Neutrophil (primary cell): ENCODE measurements around the gene TPRG1.
"Not testable (repeated sequence)": the region's sequence is repeated elsewhere in the genome, so short reads cannot be mapped to it uniquely, and the experiment has no call there.

Experiments
- H3K27ac ChIP-seq: fragments of 200-600 bp; sonication (generic); 2 replicates; pipeline ENCODE4 v1.5.1; 2016; ENCODE audit warnings: mild to moderate bottlenecking, moderate library complexity
- H3K27me3 ChIP-seq: fragments of 200-600 bp; sonication (generic); 2 replicates; pipeline ENCODE4 v1.6.0; 2016; ENCODE audit warnings: mild to moderate bottlenecking
- H3K36me3 ChIP-seq: fragments of 200-600 bp; sonication (generic); 2 replicates; pipeline ENCODE4 v1.5.1; 2017
- H3K4me1 ChIP-seq, 2 experiments: fragments of 200-600 bp in 1 of 2; sonication (generic) in 1 of 2; 1 replicate in 1 of 2; 2 replicates in 1 of 2; pipeline versions ENCODE4 v1.5.1 to v1.6.1; 2013 to 2016; ENCODE audit warnings: low read depth in 1 of 2, low read length in 1 of 2, mild to moderate bottlenecking in 1 of 2, moderate library complexity in 1 of 2; ENCODE audit not compliant: control insufficient read depth in 1 of 2, insufficient read depth in 1 of 2
- H3K4me3 ChIP-seq, 2 experiments: fragments of 200-600 bp in 1 of 2; sonication (generic) in 1 of 2; 1 replicate in 1 of 2; 2 replicates in 1 of 2; pipeline ENCODE4 v1.5.1; 2013 to 2016; ENCODE audit warnings: low read depth in 1 of 2, low read length in 1 of 2, mild to moderate bottlenecking in 1 of 2, moderate library complexity in 1 of 2
- H3K9me3 ChIP-seq: fragments of 200-600 bp; sonication (generic); 2 replicates; pipeline ENCODE4 v1.5.1; 2016
- TF ChIP-seq, protein P1 (sequence below): fragments of 200-600 bp; sonication (generic); IDR thresholded peaks from 2 replicates; pipeline ENCODE4 v1.5.1; 2016; ENCODE audit warnings: antibody characterized with exemption

Gene TPRG1

DNA sequence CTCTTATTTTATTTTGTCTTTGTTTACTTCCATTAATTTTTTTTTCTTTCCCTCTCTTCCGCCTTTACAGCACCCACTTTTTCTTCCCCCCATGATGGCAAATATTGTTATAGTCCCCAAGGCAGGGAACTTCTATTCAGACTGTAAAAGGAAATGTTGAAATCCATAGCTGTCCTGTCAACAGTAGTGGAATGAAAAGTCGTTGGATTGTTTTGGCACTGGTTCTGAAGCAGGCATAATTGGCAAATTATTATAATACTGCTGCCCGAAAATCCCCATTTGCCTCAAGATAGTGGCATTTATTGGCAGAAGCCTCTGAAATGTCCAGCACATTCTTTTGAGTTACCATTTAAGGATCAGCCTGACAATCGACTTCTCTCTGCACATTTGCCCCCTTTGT, 150.6 kb downstream of the TPRG1 start:
- Histone ChIP-seq H3K27me3 (no peaks in the 10 kb centered on the region), H3K4me3 (no peak overlapping the region), H3K36me3 (no peaks in the 10 kb centered on the region), H3K27ac (no peak overlapping the region), H3K9me3 (no peaks in the 10 kb centered on the region), H3K4me1 (peaks cover 15 to 26% of the 10 kb centered on the region in 2 experiments)
- TF ChIP-seq, protein P1, sequence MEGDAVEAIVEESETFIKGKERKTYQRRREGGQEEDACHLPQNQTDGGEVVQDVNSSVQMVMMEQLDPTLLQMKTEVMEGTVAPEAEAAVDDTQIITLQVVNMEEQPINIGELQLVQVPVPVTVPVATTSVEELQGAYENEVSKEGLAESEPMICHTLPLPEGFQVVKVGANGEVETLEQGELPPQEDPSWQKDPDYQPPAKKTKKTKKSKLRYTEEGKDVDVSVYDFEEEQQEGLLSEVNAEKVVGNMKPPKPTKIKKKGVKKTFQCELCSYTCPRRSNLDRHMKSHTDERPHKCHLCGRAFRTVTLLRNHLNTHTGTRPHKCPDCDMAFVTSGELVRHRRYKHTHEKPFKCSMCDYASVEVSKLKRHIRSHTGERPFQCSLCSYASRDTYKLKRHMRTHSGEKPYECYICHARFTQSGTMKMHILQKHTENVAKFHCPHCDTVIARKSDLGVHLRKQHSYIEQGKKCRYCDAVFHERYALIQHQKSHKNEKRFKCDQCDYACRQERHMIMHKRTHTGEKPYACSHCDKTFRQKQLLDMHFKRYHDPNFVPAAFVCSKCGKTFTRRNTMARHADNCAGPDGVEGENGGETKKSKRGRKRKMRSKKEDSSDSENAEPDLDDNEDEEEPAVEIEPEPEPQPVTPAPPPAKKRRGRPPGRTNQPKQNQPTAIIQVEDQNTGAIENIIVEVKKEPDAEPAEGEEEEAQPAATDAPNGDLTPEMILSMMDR = no peak

DNA sequence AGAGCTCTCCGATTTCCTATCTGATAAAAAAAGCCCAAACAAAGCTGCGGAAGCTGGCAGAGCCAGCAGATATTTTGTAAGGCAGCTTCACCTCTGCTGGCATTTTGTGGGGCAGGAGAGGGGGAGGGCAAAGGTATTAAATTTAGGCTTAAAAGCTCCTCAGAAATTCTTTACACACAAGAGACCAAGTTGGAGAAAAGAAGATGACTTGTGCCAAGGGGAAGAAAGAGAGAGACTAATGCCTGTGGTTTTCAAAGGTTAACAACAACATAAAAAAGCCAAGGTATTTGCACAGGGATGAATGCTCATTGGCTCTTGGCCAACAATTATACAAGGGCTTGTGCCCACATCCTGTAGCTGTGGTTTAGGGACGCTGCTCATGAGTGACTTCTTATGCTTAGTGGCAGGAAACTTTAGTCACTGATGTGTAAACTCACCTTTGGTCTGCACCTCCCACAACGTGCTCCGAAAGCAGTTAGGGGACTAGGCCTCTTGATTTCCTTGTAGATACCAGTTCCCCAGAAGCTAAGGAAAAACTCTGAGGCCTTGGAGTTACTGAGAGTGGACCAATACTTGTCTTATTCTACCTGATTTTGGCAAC, 152.9 kb downstream of the TPRG1 start:
- Histone ChIP-seq H3K4me1 (peaks cover 15 to 26% of the 10 kb centered on the region in 2 experiments), H3K36me3 (no peaks in the 10 kb centered on the region), H3K9me3 (no peaks in the 10 kb centered on the region), H3K27me3 (no peaks in the 10 kb centered on the region), H3K4me3 (no peak overlapping the region), H3K27ac (no peak overlapping the region)
- TF ChIP-seq, protein P1 = no peak

DNA sequence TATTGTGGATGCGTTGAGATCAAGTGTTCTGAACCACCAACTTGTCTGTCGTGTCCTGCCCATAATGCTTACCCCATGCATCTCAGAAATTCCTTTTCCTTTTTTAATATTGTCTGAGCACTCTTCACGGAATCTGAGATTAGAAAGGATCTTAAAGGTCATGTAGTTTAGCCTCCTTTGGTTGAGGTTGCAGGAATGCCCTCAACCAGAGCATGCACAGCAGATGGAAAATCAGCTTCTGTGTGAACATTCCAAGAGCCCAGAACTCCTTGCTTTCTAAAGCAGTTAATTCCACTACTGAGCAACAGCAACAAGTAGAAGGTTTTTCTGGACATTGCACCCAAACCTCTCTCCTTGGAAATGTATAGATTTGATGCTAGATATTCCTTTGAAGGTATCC, 153.7 kb downstream of the TPRG1 start:
- no peaks in the 10 kb centered on the region for H3K9me3 ChIP-seq
- no peak overlapping the region for H3K27ac ChIP-seq
- H3K4me3 ChIP-seq = no peak overlapping the region
- TF ChIP-seq, protein P1 = no peak
- peaks cover 15 to 26% of the 10 kb centered on the region in 2 experiments for H3K4me1 ChIP-seq
- no peaks in the 10 kb centered on the region for H3K36me3 ChIP-seq
- no peaks in the 10 kb centered on the region for H3K27me3 ChIP-seq

DNA sequence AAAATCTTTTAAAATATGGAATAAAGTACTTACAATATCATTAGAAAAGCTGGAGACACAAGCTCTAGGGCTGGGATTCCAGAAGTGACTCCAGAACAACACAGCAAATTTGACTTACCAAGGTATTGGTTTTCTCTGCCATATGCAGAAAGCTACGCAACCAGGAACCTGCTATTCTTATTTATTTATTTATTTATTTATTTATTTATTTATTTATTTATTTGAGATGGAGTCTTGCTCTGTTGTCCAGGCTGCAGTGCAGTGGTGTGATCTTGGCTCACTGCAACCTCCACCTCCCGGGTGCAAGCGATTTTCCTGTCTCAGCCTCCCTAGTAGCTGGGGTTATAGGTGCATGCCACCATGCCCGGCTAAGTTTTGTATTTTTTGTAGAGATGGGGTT, 157.9 kb downstream of the TPRG1 start:
- H3K27me3 ChIP-seq, H3K9me3 ChIP-seq, H3K4me3 ChIP-seq, H3K36me3 ChIP-seq, H3K27ac ChIP-seq: not testable (repeated sequence)
- H3K4me1 ChIP-seq = peaks cover 9 to 10% of the 10 kb centered on the region in 2 experiments

DNA sequence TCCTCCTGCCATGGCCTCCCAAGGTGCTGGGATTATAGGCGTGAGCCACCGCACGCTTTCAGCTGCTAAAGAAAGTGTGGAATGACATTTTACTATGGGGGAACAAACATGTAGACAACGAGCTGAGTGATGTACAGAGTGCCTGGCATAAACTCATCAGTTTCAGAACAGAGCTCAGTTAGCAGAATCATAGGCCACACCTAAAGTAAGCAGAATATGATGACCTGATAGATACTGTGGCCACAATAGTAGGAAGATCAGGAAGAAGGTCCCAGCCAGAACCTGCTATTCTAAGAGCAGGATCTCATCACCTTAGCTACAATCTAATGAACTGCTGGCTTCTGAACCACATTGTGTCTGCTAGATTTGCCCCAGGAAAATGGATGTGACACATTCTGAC, 158.3 kb downstream of the TPRG1 start:
- Histone ChIP-seq H3K9me3 (no peaks in the 10 kb centered on the region), H3K4me1 (peaks cover 5 to 6% of the 10 kb centered on the region in 2 experiments), H3K4me3 (no peak overlapping the region), H3K36me3 (no peaks in the 10 kb centered on the region), H3K27ac (no peak overlapping the region), H3K27me3 (no peaks in the 10 kb centered on the region)
- TF ChIP-seq, protein P1 = no peak

DNA sequence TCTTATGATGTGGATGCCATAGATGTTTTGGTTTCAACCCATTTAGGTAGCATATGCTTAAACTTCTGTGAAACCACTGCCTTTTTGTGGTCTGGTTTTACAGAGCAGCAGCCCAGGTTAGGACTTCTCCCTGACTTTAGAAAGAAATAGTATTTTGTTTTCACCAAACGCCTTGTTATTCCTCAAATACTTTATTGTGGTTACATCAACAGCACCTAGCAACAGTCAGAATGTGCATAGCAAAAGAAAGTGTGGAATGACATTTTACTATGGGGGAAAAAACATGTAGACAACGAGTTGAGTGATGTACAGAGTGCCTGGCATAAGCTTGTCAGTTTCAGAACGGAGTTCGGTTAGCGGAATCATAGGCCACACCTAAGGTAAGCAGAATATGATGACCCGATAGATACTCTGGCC, 159.2 kb downstream of the TPRG1 start:
- no peak overlapping the region for H3K27ac ChIP-seq
- no peaks in the 10 kb centered on the region for H3K27me3 ChIP-seq
- TF ChIP-seq, protein P1 = no peak
- no peak overlapping the region for H3K4me3 ChIP-seq
- no peaks in the 10 kb centered on the region for H3K4me1 ChIP-seq
- no peaks in the 10 kb centered on the region for H3K36me3 ChIP-seq
- no peaks in the 10 kb centered on the region for H3K9me3 ChIP-seq
